A673 (cell line): ENCODE data around the gene ADCY4. TPM values are rescaled to one million over a fixed set of nuclear protein-coding genes. Genes with fewer than 3 reads are reported as not detected.

Source experiments
- Bru-seq: library from RNA; stranded (reverse); fragments of 400-500 nt; gene quantifications from one replicate; lab custom pipeline; 2021; lab: Mats Ljungman, UMichigan
- BruChase-seq, 2 experiments: library from RNA; stranded (reverse); fragments of 400-500 nt; gene quantifications; one replicate each; lab custom pipeline; 2021; lab: Mats Ljungman, UMichigan
- BruUV-seq: library from RNA; stranded (reverse); fragments of 400-500 nt; replicated peaks from 2 replicates; lab custom pipeline; 2021; lab: Mats Ljungman, UMichigan
- CTCF ChIA-PET: fragments of 300-600 bp; sonication (Branson Sonifier 250); formaldehyde crosslinking; loops from one replicate; lab custom pipeline; 2022; ENCODE audit warnings: antibody characterized with exemption; lab: Charles Lee
- POLR2A ChIA-PET: fragments of 300-600 bp; sonication (Branson Sonifier 250); formaldehyde crosslinking; loops from one replicate; lab custom pipeline; 2022; ENCODE audit warnings: antibody characterized with exemption; ENCODE audit not compliant: low non-redundant PET; lab: Charles Lee
- DNase-seq: peaks from one replicate; pipeline ENCODE4 v3.0.0-alpha.2; 2015; ENCODE audit warnings: low spot score
- H3K27ac ChIP-seq: fragments of 200-600 bp; sonication (generic); 2 replicates; pipeline ENCODE4 v1.5.1; 2016; ENCODE audit warnings: mixed run types, low read depth, mild to moderate bottlenecking, mixed read lengths, antibody characterized with exemption, low read length; ENCODE audit not compliant: poor library complexity, severe bottlenecking
- H3K27me3 ChIP-seq: fragments of 200-600 bp; sonication (generic); replicated peaks from 2 replicates; pipeline ENCODE4 v1.6.1; 2017; ENCODE audit warnings: mixed run types, low read depth, mild to moderate bottlenecking, mixed read lengths, antibody characterized with exemption, low read length; ENCODE audit not compliant: insufficient read depth, poor library complexity
- H3K36me3 ChIP-seq: fragments of 200-600 bp; sonication (generic); 2 replicates; pipeline ENCODE4 v1.6.1; 2016; ENCODE audit warnings: mixed run types, mild to moderate bottlenecking, mixed read lengths, antibody characterized with exemption, low read length; ENCODE audit not compliant: insufficient read depth, poor library complexity, severe bottlenecking
- H3K4me1 ChIP-seq: fragments of 200-600 bp; sonication (generic); 2 replicates; pipeline ENCODE4 v1.6.1; 2017; ENCODE audit warnings: mixed run types, mild to moderate bottlenecking, mixed read lengths, antibody characterized with exemption, low read length; ENCODE audit not compliant: insufficient read depth, poor library complexity, severe bottlenecking
- H3K4me3 ChIP-seq: fragments of 200-600 bp; sonication (generic); 2 replicates; pipeline ENCODE4 v1.5.1; 2016; ENCODE audit warnings: low read depth, mixed run types, mild to moderate bottlenecking, mixed read lengths, low read length; ENCODE audit not compliant: poor library complexity, severe bottlenecking
- H3K9me3 ChIP-seq: fragments of 200-600 bp; sonication (generic); 2 replicates; pipeline ENCODE4 v1.6.1; 2016; ENCODE audit warnings: mixed run types, low read depth, mild to moderate bottlenecking, mixed read lengths, antibody characterized with exemption, low read length; ENCODE audit not compliant: poor library complexity, severe bottlenecking
- EZH2 ChIP-seq: fragments of 200-600 bp; sonication (generic); IDR thresholded peaks from 2 replicates; pipeline ENCODE4 v1.6.1; 2017; ENCODE audit warnings: borderline replicate concordance, low read depth, mild to moderate bottlenecking, mixed read lengths, antibody characterized with exemption, low read length; ENCODE audit not compliant: poor library complexity, severe bottlenecking
- intact Hi-C: fragments of 100-400 bp; cut with micrococcal nuclease; formaldehyde crosslinking; loops from one replicate; pipeline ENCODE4 v1.10.0; 2022; ENCODE audit not compliant: unreplicated experiment
- long read RNA-seq: library from polyadenylated mRNA; stranded (forward); transcript quantifications from one replicate; pipeline ENCODE4 v2.0.0, GENCODE V29; 2022
- total RNA-seq: library from RNA; stranded (reverse); gene quantifications from 2 replicates; pipeline ENCODE4 v1.2.3, GENCODE V29; 2021
- TF ChIP-seq, protein P1 (sequence below): fragments of 300-800, 200-600 bp; sonication (generic); conservative IDR thresholded peaks from 2 replicates; pipeline ENCODE4 v1.5.1; 2017; ENCODE audit warnings: low read depth, mild to moderate bottlenecking, antibody characterized with exemption, low read length, moderate library complexity, mixed read lengths

The ADCY4 gene
- total RNA-seq: 0.84 and 1.5 TPM in 2 replicates
- Bru-seq, nascent RNA: percentile 17 among the genes with signal in this experiment
- percentile 8 among the genes with signal in this experiment for BruChase-seq, experiment 1, labeled RNA remaining after a 2-hour chase
- percentile 2 among the genes with signal in this experiment for BruChase-seq, experiment 2, labeled RNA remaining after a 6-hour chase
- long read RNA-seq, partial matches to known transcripts: 1 of 2 reads
- long read RNA-seq, other reads (novel, unspliced or antisense): 1 of 2 reads

DNA sequence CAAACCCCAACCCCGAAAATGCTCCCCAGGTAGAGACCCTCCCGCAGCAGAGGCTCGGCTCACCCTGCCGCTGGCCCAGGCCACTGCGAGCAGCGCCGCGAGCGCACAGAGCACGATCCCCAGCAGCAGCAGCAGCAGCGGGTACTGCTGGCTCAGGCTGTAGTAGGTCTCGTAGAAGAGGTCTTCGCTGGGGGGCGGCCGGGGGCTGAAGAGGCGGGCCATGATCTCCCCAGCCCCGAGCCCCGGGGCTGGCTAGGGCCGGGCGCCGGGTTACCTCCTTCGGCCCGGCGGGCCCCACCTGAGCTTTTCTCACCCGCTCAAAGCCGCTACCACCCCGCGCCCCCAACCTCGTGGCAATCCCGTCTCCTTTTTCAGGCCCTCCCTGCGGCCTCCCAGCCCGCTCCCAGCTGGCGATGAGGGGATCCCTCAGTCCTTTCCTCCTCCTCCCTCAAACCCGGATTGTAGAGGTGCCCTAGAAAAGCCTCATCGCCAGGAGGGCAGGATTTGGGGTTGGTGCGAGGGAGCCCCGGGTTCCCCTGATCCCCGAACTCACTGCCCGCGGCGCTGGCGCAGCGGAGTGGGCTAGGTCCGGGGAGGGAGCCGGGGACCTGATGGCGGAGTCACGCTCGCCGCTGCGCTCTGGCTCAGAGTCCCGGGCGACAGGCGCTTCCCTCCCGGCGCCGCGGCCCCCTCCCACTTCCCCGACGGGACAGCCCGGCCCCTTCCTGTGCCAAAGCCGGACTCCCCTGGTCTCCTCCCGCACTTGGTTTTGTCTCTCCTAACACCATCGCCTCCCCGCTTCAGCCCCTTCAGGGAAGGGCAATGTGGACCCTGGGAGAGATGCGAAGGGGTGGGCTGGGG is at the start of gene ADCY4:
Gene ADCY4 (minus strand): TSS at position 641 of the 861 bp plus-strand sequence. CDS start 419 bp downstream, at position 222.
- no peak for DNase-seq
- no peak for TF ChIP-seq EZH2
- TF ChIP-seq, protein P1, sequence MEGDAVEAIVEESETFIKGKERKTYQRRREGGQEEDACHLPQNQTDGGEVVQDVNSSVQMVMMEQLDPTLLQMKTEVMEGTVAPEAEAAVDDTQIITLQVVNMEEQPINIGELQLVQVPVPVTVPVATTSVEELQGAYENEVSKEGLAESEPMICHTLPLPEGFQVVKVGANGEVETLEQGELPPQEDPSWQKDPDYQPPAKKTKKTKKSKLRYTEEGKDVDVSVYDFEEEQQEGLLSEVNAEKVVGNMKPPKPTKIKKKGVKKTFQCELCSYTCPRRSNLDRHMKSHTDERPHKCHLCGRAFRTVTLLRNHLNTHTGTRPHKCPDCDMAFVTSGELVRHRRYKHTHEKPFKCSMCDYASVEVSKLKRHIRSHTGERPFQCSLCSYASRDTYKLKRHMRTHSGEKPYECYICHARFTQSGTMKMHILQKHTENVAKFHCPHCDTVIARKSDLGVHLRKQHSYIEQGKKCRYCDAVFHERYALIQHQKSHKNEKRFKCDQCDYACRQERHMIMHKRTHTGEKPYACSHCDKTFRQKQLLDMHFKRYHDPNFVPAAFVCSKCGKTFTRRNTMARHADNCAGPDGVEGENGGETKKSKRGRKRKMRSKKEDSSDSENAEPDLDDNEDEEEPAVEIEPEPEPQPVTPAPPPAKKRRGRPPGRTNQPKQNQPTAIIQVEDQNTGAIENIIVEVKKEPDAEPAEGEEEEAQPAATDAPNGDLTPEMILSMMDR: no peak
- H3K4me3 ChIP-seq: peak within 1 kb of the TSS; percentile 43
- CTCF ChIA-PET: interaction anchor here (1.5 to 4.8 kb wide), 4 partner anchors 85 to 107 kb away, joined by 6 to 101 read pairs (median 6); partner anchors contain the start of genes CBLN3, KHNYN and TINF2
- POLR2A ChIA-PET: no interaction called here
- no peaks in the 10 kb centered on the region for H3K27me3 ChIP-seq
- intact Hi-C loops: loop anchor here (1.0 kb wide), 1 partner anchor 33 kb away; no protein-coding TSS in a partner anchor
- no TSS peak for BruUV-seq
- no peak within 1 kb of the TSS for H3K27ac ChIP-seq
- H3K36me3 ChIP-seq: no peaks in the 10 kb centered on the region
- peaks cover 10% of the 10 kb centered on the region for H3K4me1 ChIP-seq
- H3K9me3 ChIP-seq: no peaks in the 10 kb centered on the region

DNA sequence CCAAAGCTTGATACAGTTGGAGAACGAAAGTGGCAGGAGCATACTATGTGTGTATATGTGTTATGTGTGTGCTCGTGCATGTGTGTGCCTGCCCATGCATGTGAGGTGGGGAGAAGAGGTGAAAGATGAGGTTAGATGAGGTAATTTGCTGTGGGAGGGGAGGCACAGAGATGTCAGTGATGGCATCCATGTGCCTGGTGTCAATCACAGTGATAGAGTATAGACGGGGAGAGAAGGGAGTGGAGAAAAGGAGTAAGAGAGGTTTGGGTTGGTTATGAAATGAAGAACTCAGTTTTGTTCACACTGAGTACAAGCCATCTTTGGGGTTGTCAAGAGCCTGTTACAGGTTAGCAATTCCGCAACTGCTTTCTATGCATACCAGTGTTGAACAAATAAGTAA is 49.3 kb upstream of the ADCY4 start:
- Histone ChIP-seq H3K36me3 (no peaks in the 10 kb centered on the region), H3K27me3 (no peaks in the 10 kb centered on the region), H3K4me1 (no peaks in the 10 kb centered on the region), H3K9me3 (no peaks in the 10 kb centered on the region), H3K4me3 (no peak overlapping the region), H3K27ac (no peak overlapping the region)
- no peak for TF ChIP-seq EZH2
- TF ChIP-seq, protein P1: no peak
- ChIA-PET POLR2A (no interaction called here), CTCF (no interaction called here)
- intact Hi-C loops: no loop called here
- DNase-seq: no peak
- no TSS peak for BruUV-seq

DNA sequence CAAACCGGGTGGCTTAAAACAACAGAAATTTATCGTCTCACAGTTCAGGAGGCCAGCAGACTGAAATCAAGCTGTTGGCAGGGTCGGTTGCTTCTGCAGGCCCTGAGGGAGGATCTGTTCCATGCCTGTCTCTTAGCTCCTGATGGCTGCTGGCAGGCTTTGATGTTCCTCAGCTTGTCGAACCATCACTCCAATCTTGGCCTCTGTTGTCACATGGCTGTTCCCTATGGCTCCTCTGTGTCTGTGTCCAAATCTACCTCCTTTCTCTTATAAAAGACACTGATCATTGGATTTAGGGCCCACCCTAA is 47.1 kb upstream of the ADCY4 start:
- no peaks in the 10 kb centered on the region for H3K9me3 ChIP-seq
- no peak overlapping the region for H3K27ac ChIP-seq
- CTCF ChIA-PET: no interaction called here
- POLR2A ChIA-PET: no interaction called here
- TF ChIP-seq EZH2: no peak
- TF ChIP-seq, protein P1: no peak
- intact Hi-C loops: no loop called here
- H3K4me3 ChIP-seq: no peak overlapping the region
- no peaks in the 10 kb centered on the region for H3K36me3 ChIP-seq
- no peaks in the 10 kb centered on the region for H3K4me1 ChIP-seq
- BruUV-seq: no TSS peak
- no peaks in the 10 kb centered on the region for H3K27me3 ChIP-seq
- no peak for DNase-seq
